Stomach (tissue), 9 donors: ENCODE measurements around the gene DYNC1I1. TPM values are rescaled to one million over a fixed set of nuclear protein-coding genes. Genes with fewer than 3 reads are reported as not detected.

Source experiments
- DNase-seq, 2 donors: peaks; one replicate each; pipeline versions ENCODE4 v3.0.0 to v3.0.0-alpha.2; 2013 to 2019
- H3K27ac ChIP-seq, 5 donors: fragments of 200-600 bp in 4 of 5; sonication (generic) in 4 of 5; one replicate each; pipeline ENCODE4 v1.5.1; 2013 to 2019; ENCODE audit warnings: mild to moderate bottlenecking in 1 of 5, moderate library complexity in 1 of 5
- H3K27me3 ChIP-seq, 3 donors: fragments of 200-600 bp; sonication (generic); one replicate each; pipeline ENCODE4 v1.5.1; 2017 to 2019; ENCODE audit warnings: mixed run types in 1 of 3
- H3K36me3 ChIP-seq, 4 donors: fragments of 200-600 bp; sonication (generic); 1 replicate in 3 of 4; 2 replicates in 1 of 4; pipeline ENCODE4 v1.5.1; 2016 to 2019
- H3K4me1 ChIP-seq, 4 donors: fragments of 200-600 bp; sonication (generic); one replicate each; pipeline ENCODE4 v1.5.1; 2016 to 2019
- H3K4me3 ChIP-seq, 4 donors: fragments of 200-600 bp; sonication (generic) in 3 of 4; one replicate each; pipeline ENCODE4 v1.5.1; 2016 to 2019; ENCODE audit warnings: mild to moderate bottlenecking in 1 of 4
- H3K9me3 ChIP-seq, 4 donors: fragments of 200-600 bp; sonication (generic); one replicate each; pipeline ENCODE4 v1.5.1; 2016 to 2019
- CTCF ChIP-seq, 7 experiments: fragments of 450-650 bp in 4 of 7; fragments of 200-600 bp in 3 of 7; sonication (generic) in 3 of 7; IDR thresholded peaks; one replicate each; pipeline ENCODE4 v1.5.1; 2016 to 2019; ENCODE audit warnings: antibody characterized with exemption in 7 of 7, control low read depth in 2 of 7, mild to moderate bottlenecking in 1 of 7
- EP300 ChIP-seq: sonication (generic); formaldehyde crosslinking; IDR thresholded peaks from one replicate; pipeline ENCODE4 v1.6.1; 2017; ENCODE audit warnings: antibody characterized with exemption
- POLR2A ChIP-seq, 4 donors: fragments of 450-650 bp; IDR thresholded peaks; one replicate each; pipeline ENCODE4 v1.6.1; 2016; ENCODE audit warnings: antibody characterized with exemption in 4 of 4, control low read depth in 2 of 4, mild to moderate bottlenecking in 1 of 4, moderate library complexity in 1 of 4
- POLR2AphosphoS5 ChIP-seq, 3 donors: sonication (generic); formaldehyde crosslinking; IDR thresholded peaks; one replicate each; pipeline ENCODE4 v1.6.1; 2016; ENCODE audit warnings: antibody characterized with exemption in 3 of 3
- WGBS, 5 donors: extraction: QIAGEN DNeasy Blood & Tissue Kit in 3 of 5; methylation state at CpG; one replicate each; pipeline versions ENCODE4 v1.1.5 to v1.1.7; 2013 to 2018; 5-methylcytosine and 5-hydroxymethylcytosine counted together
- intact Hi-C: fragments of 100-400 bp; cut with DNase I; formaldehyde crosslinking; loops from one replicate; pipeline ENCODE4 v1.15.1; 2023; ENCODE audit warnings: low total_unique reads
- polyA plus RNA-seq, 3 donors: library from polyadenylated mRNA; stranded (reverse); fragments of 200-250 nt; gene quantifications; one replicate each; pipeline ENCODE4 v1.2.3, GENCODE V29; 2013
- total RNA-seq, 5 donors: library from RNA; depleted of rRNA; stranded (reverse); fragments of >200 nt; gene quantifications; one replicate each; pipeline versions ENCODE4 v1.1.0 to v1.2.3, GENCODE V29; 2014 to 2016
- donor health status: healthy with polysubstance abuse.
- donor health status: Bipolar disorder and iron deficiency.
- donor health status: healthy.

The DYNC1I1 gene
- total and polyA plus RNA-seq, 8 donors, result 0.93 to 69.4 (median 5.3) TPM

- no peak for DNase-seq
- 68 to 83% (median 72%) methylated on average over 2 of the region's 2 CpGs for WGBS, 5 donors
These were observed 88.7 kb downstream of the DYNC1I1 start for GRCh38 chr7:95861041-95861440.

DNA sequence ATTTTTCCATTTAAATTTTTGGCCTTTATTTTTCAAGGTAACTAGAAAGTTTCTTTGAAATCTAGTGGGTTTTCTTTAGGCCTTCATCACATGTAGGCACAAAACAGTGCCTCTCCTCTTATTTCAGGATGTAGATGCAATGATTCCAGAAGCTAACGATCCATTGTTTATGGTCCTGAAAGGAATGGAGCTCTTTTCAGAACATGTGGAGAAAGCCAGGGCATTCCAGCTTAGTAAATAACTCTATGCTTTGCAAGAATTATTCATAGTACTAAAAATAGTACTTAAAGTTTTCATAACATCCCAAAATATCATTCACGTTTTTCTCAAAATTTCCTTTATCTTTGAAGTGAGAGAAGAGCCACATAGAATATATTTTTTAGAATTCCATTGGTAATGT lies 91.3 kb downstream of the DYNC1I1 start:
- WGBS, 5 donors, result 37 to 67% (median 51%) methylated on average over 2 of the region's 2 CpGs
- Histone ChIP-seq H3K4me1 (no peaks in the 10 kb centered on the region), H3K36me3 (peaks cover 0 to 3% (median 0%) of the 10 kb centered on the region in 4 donors), H3K9me3 (peaks cover 0 to 9% (median 0%) of the 10 kb centered on the region in 4 donors), H3K4me3 (no peak overlapping the region), H3K27ac (no peak overlapping the region), H3K27me3 (no peaks in the 10 kb centered on the region)
- intact Hi-C loops, result no loop called here
- DNase-seq, result no peak
- TF ChIP-seq CTCF (IDR thresholded peaks at IDR 0.05), result no peak
- no peak for TF ChIP-seq EP300
- TF ChIP-seq POLR2AphosphoS5 (IDR thresholded peaks at IDR 0.05), result no peak
- no peak for TF ChIP-seq POLR2A (IDR thresholded peaks at IDR 0.05)

More at GRCh38 chr7:95861041-95861440, 88.7 kb downstream of the DYNC1I1 start:
- peaks cover 0 to 9% (median 0%) of the 10 kb centered on the region in 4 donors for H3K9me3 ChIP-seq
- H3K36me3 ChIP-seq, result peaks cover 0 to 3% (median 0%) of the 10 kb centered on the region in 4 donors
- no peak overlapping the region for H3K4me3 ChIP-seq
- no peaks in the 10 kb centered on the region for H3K4me1 ChIP-seq
- no peak for TF ChIP-seq EP300
- TF ChIP-seq POLR2A (IDR thresholded peaks at IDR 0.05), result no peak
- TF ChIP-seq CTCF (IDR thresholded peaks at IDR 0.05), result no peak
- no peak for TF ChIP-seq POLR2AphosphoS5 (IDR thresholded peaks at IDR 0.05)
- intact Hi-C loops, result no loop called here
- H3K27me3 ChIP-seq, result no peaks in the 10 kb centered on the region
- H3K27ac ChIP-seq, result no peak overlapping the region

GRCh38 chr7:95865716-95866371 lies 93.5 kb downstream of the DYNC1I1 start:
- intact Hi-C loops, result no loop called here

DNA sequence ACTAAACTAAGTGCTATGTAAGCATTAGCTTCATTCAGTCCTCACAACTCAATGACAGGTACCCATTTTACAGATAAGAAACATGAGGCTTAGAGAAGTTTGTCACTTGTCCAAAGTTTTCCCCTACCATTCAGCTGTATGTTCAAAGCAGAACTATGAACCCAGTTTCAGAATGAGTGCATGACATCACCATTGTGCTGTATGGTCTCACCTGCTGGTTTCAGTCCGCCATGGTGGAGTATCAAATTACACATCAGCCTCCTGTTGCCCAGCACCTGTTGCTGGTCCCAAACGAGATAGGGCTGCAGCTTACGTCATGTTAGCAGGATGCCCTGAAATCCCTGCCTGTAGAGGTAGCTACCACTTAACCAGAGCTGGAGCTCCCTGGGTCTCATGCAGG lies 95.0 kb downstream of the DYNC1I1 start:
- intact Hi-C loops, result no loop called here

More at GRCh38 chr7:95865716-95866371, 93.5 kb downstream of the DYNC1I1 start:
- no peak for TF ChIP-seq CTCF (IDR thresholded peaks at IDR 0.05)
- TF ChIP-seq POLR2A (IDR thresholded peaks at IDR 0.05), result no peak
- TF ChIP-seq EP300, result no peak
- no peak for TF ChIP-seq POLR2AphosphoS5 (IDR thresholded peaks at IDR 0.05)
- peak in 1 of 2 donors; percentile 23 for DNase-seq
- H3K9me3 ChIP-seq, result no peaks in the 10 kb centered on the region
- WGBS, 5 donors, result 73 to 78% (median 76%) methylated on average over 9 of the region's 9 CpGs
- no peaks in the 10 kb centered on the region for H3K27me3 ChIP-seq
- no peak overlapping the region for H3K4me3 ChIP-seq
- no peaks in the 10 kb centered on the region for H3K36me3 ChIP-seq
- peaks cover 0 to 2% (median under 1%) of the 10 kb centered on the region in 4 donors for H3K4me1 ChIP-seq
- H3K27ac ChIP-seq, result no peak overlapping the region

More for the DNA sequence above, 95.0 kb downstream of the DYNC1I1 start:
- H3K4me1 ChIP-seq, result peaks cover 0 to 14% (median 5%) of the 10 kb centered on the region in 4 donors
- 50 to 70% (median 54%) methylated on average over 3 of the region's 3 CpGs for WGBS, 5 donors
- no peaks in the 10 kb centered on the region for H3K27me3 ChIP-seq
- H3K9me3 ChIP-seq, result no peaks in the 10 kb centered on the region
- no peak for TF ChIP-seq EP300
- TF ChIP-seq CTCF (IDR thresholded peaks at IDR 0.05), result no peak
- no peak for TF ChIP-seq POLR2A (IDR thresholded peaks at IDR 0.05)
- TF ChIP-seq POLR2AphosphoS5 (IDR thresholded peaks at IDR 0.05), result no peak
- no peaks in the 10 kb centered on the region for H3K36me3 ChIP-seq
- H3K4me3 ChIP-seq, result no peak overlapping the region
- peak in 1 of 2 donors; percentile 30 for DNase-seq
- no peak overlapping the region for H3K27ac ChIP-seq
